HG03025 (cell line): ENCODE measurements around the gene CHPF2.

Experiments used
- ATAC-seq: cut with Tn5 transposase; IDR thresholded peaks from one replicate; pipeline ENCODE4 v1.9.1; 2021; ENCODE audit warnings: mild to moderate bottlenecking, moderate library complexity; ENCODE audit not compliant: unreplicated experiment, low FRiP score

CHPF2 gene

GRCh38 chr7:151231080-151231479 lies 1.2 kb upstream of the CHPF2 start:
- ATAC-seq = no peak

- ATAC-seq = no peak
Measured at GRCh38 chr7:151232917-151233701, 826 bp downstream of the CHPF2 start.

- no peak for ATAC-seq
Measured at GRCh38 chr7:151233804-151234203, 1.5 kb downstream of the CHPF2 start.

GRCh38 chr7:151235091-151235787 lies 3.0 kb downstream of the CHPF2 start:
- ATAC-seq = no peak

- ATAC-seq = no peak
Measured at GRCh38 chr7:151236406-151236805, 4.1 kb downstream of the CHPF2 start.

- ATAC-seq = no peak
Measured at GRCh38 chr7:151237244-151238189, 5.2 kb downstream of the CHPF2 start.

GRCh38 chr7:151238190-151238810 lies 6.0 kb downstream of the CHPF2 start:
- ATAC-seq = no peak

- no peak for ATAC-seq
Measured at GRCh38 chr7:151238924-151239836, 6.9 kb downstream of the CHPF2 start.

- ATAC-seq = no peak
Measured at GRCh38 chr7:151239837-151240459, 7.7 kb downstream of the CHPF2 start.

GRCh38 chr7:151240536-151240935 lies 8.3 kb downstream of the CHPF2 start:
- ATAC-seq = no peak

GRCh38 chr7:151240942-151241754 lies 8.9 kb downstream of the CHPF2 start:
- ATAC-seq = no peak

GRCh38 chr7:151241755-151242096 lies 9.4 kb downstream of the CHPF2 start:
- ATAC-seq = no peak

GRCh38 chr7:151242159-151243044 lies 10.1 kb downstream of the CHPF2 start:
- ATAC-seq = no peak

- no peak for ATAC-seq
Measured at GRCh38 chr7:151243045-151243349, 10.7 kb downstream of the CHPF2 start.

GRCh38 chr7:151243408-151244195 lies 11.3 kb downstream of the CHPF2 start:
- no peak for ATAC-seq

GRCh38 chr7:151244196-151244840 lies 12.0 kb downstream of the CHPF2 start:
- ATAC-seq = no peak
